PC-3 (cell line): Measurements from ENCODE around the gene LRRC51. TPM values are rescaled to one million over a fixed set of nuclear protein-coding genes. Genes with fewer than 3 reads are reported as not detected.

Experiments
- ATAC-seq: fragments of 200-7000 bp; cut with Tn5 transposase; 2 replicates; pipeline ENCODE4 v1.9.1; 2020; ENCODE audit warnings: mild to moderate bottlenecking, moderate library complexity
- BruUV-seq: library from RNA; stranded (reverse); fragments of 400-500 nt; replicated peaks from 2 replicates; lab custom pipeline; 2021; lab: Mats Ljungman, UMichigan
- CTCF ChIA-PET: fragments of 300-600 bp; sonication (Branson Sonifier 250); formaldehyde crosslinking; loops from one replicate; lab custom pipeline; 2022; ENCODE audit warnings: antibody characterized with exemption; lab: Charles Lee
- POLR2A ChIA-PET: fragments of 300-600 bp; sonication (Branson Sonifier 250); formaldehyde crosslinking; loops from one replicate; lab custom pipeline; 2022; ENCODE audit warnings: antibody characterized with exemption; ENCODE audit not compliant: unreplicated experiment; lab: Charles Lee
- DNase-seq: peaks from one replicate; pipeline ENCODE4 v3.0.0-alpha.2; 2015
- H2AFZ ChIP-seq: fragments of 300-600 bp; sonication (generic); 2 replicates; pipeline ENCODE4 v1.6.0; 2016; ENCODE audit warnings: antibody characterized with exemption, low read length
- H3F3A ChIP-seq: fragments of 300-600 bp; sonication (generic); one replicate; pipeline ENCODE4 v1.6.0; 2017; ENCODE audit warnings: antibody characterized with exemption, low read length, control low read depth, mild to moderate bottlenecking; ENCODE audit not compliant: unreplicated experiment
- H3K27ac ChIP-seq: fragments of 300-600 bp; sonication (generic); 2 replicates; pipeline ENCODE4 v1.5.1; 2016; ENCODE audit warnings: mild to moderate bottlenecking, low read length
- H3K27me3 ChIP-seq: fragments of 300-600 bp; sonication (generic); 2 replicates; pipeline ENCODE4 v1.6.1; 2016; ENCODE audit warnings: low read length, mixed read lengths
- H3K36me3 ChIP-seq: fragments of 300-600 bp; sonication (generic); 2 replicates; pipeline ENCODE4 v1.6.1; 2016; ENCODE audit warnings: low read depth, mixed run types, low read length, mixed read lengths
- H3K4me1 ChIP-seq: fragments of 300-600 bp; sonication (generic); 2 replicates; pipeline ENCODE4 v1.5.1; 2016; ENCODE audit warnings: low read length; ENCODE audit not compliant: insufficient read depth
- H3K4me2 ChIP-seq: fragments of 300-600 bp; sonication (generic); 2 replicates; pipeline ENCODE4 v1.6.0; 2016; ENCODE audit warnings: low read length
- H3K4me3 ChIP-seq: fragments of 300-600 bp; sonication (generic); 2 replicates; pipeline ENCODE4 v1.5.1; 2016; ENCODE audit warnings: mild to moderate bottlenecking, low read length, mixed read lengths
- H3K79me2 ChIP-seq: fragments of 300-600 bp; sonication (generic); 2 replicates; pipeline ENCODE4 v1.6.1; 2017; ENCODE audit warnings: low read length, mixed read lengths
- H3K9ac ChIP-seq: fragments of 300-600 bp; sonication (generic); 2 replicates; pipeline ENCODE4 v1.6.0; 2016; ENCODE audit warnings: mild to moderate bottlenecking, low read length
- H3K9me2 ChIP-seq: fragments of 300-600 bp; sonication (generic); replicated peaks from 2 replicates; pipeline ENCODE4 v1.6.1; 2016; ENCODE audit warnings: mixed run types, low read length, mixed read lengths
- H3K9me3 ChIP-seq: fragments of 300-600 bp; sonication (generic); 2 replicates; pipeline ENCODE4 v1.6.1; 2016; ENCODE audit warnings: low read length, mixed read lengths
- H4K20me1 ChIP-seq: fragments of 300-600 bp; sonication (generic); 2 replicates; pipeline ENCODE4 v1.6.1; 2016; ENCODE audit warnings: low read length, mixed read lengths
- CTCF ChIP-seq: fragments of 300-600 bp; sonication (generic); conservative IDR thresholded peaks from 2 replicates; pipeline ENCODE4 v1.5.1; 2017; ENCODE audit warnings: antibody characterized with exemption, low read depth, mild to moderate bottlenecking, low read length
- EZH2 ChIP-seq: fragments of 300-600 bp; sonication (generic); IDR thresholded peaks from one replicate; pipeline ENCODE4 v1.6.1; 2017; ENCODE audit warnings: antibody characterized with exemption, mild to moderate bottlenecking, low read length; ENCODE audit not compliant: unreplicated experiment
- EZH2phosphoT487 ChIP-seq: fragments of 300-600 bp; sonication (generic); IDR thresholded peaks from 2 replicates; pipeline ENCODE4 v1.6.1; 2018; ENCODE audit warnings: mild to moderate bottlenecking, antibody characterized with exemption, low read length, borderline replicate concordance
- intact Hi-C: fragments of 100-400 bp; cut with micrococcal nuclease; formaldehyde crosslinking; loops from 2 replicates; pipeline ENCODE4 v1.9.0; 2023
- total RNA-seq: library from RNA; depleted of rRNA; stranded (reverse); fragments of >200 nt; gene quantifications from 2 replicates; pipeline ENCODE4 v1.2.3, GENCODE V29; 2014

Gene LRRC51
- total RNA-seq, 1 experiment from 2014 or later: 5.8 TPM

- Histone ChIP-seq H3K9ac (no peak overlapping the region), H3K9me3 (no peaks in the 10 kb centered on the region), H3K36me3 (no peaks in the 10 kb centered on the region), H3K4me3 (no peak overlapping the region), H3K4me2 (no peak overlapping the region), H2AFZ (peak overlapping the region; percentile 8; the same call in 1 of the 2 replicates), H3F3A (no peaks in the 10 kb centered on the region), H3K4me1 (peaks cover 16% of the 10 kb centered on the region), H3K27me3 (no peaks in the 10 kb centered on the region), H3K9me2 (no peaks in the 10 kb centered on the region), H3K27ac (no peak overlapping the region), H4K20me1 (no peaks in the 10 kb centered on the region), H3K79me2 (no peaks in the 10 kb centered on the region)
- POLR2A ChIA-PET: no interaction called here
- BruUV-seq: no TSS peak
- ATAC-seq: no peak
- intact Hi-C loops: no loop called here
- TF ChIP-seq EZH2phosphoT487 (no peak), EZH2 (no peak), CTCF (no peak)
- DNase-seq: no peak
- CTCF ChIA-PET: no interaction called here
Observed at GRCh38 chr11:72116019-72116755, 35.5 kb downstream of the LRRC51 start.

GRCh38 chr11:72119198-72119597 is 38.5 kb downstream of the LRRC51 start:
- Histone ChIP-seq H3F3A (no peaks in the 10 kb centered on the region), H3K27me3 (no peaks in the 10 kb centered on the region), H3K4me2 (no peak overlapping the region), H3K36me3 (no peaks in the 10 kb centered on the region), H3K4me1 (no peaks in the 10 kb centered on the region), H2AFZ (no peak overlapping the region), H3K9me3 (no peaks in the 10 kb centered on the region), H3K79me2 (no peaks in the 10 kb centered on the region), H3K27ac (no peak overlapping the region), H4K20me1 (no peaks in the 10 kb centered on the region), H3K4me3 (no peak overlapping the region), H3K9me2 (no peaks in the 10 kb centered on the region), H3K9ac (no peak overlapping the region)
- BruUV-seq: no TSS peak
- POLR2A ChIA-PET: interaction anchor here (0.6 kb wide), 1 partner anchor 135 kb away, joined by 3 read pairs; no protein-coding TSS in a partner anchor
- intact Hi-C loops: no loop called here
- CTCF ChIA-PET: no interaction called here
- TF ChIP-seq CTCF: no peak
- TF ChIP-seq EZH2: no peak
- no peak for TF ChIP-seq EZH2phosphoT487
- ATAC-seq (no peak), DNase-seq (no peak)

- BruUV-seq: no TSS peak
Observed at GRCh38 chr11:72120930-72121329, 40.3 kb downstream of the LRRC51 start.

More at GRCh38 chr11:72120930-72121329, 40.3 kb downstream of the LRRC51 start:
- H2AFZ ChIP-seq: no peak overlapping the region
- H3K36me3 ChIP-seq: no peaks in the 10 kb centered on the region
- no peak overlapping the region for H3K27ac ChIP-seq
- DNase-seq (no peak), ATAC-seq (no peak)
- no peaks in the 10 kb centered on the region for H3K9me2 ChIP-seq
- intact Hi-C loops: no loop called here
- H3K4me1 ChIP-seq: no peaks in the 10 kb centered on the region
- H3K27me3 ChIP-seq: no peaks in the 10 kb centered on the region
- no peaks in the 10 kb centered on the region for H3F3A ChIP-seq
- POLR2A ChIA-PET: no interaction called here
- TF ChIP-seq EZH2: no peak
- TF ChIP-seq CTCF: no peak
- TF ChIP-seq EZH2phosphoT487: no peak
- CTCF ChIA-PET: no interaction called here
- no peak overlapping the region for H3K9ac ChIP-seq
- no peaks in the 10 kb centered on the region for H3K9me3 ChIP-seq
- H3K79me2 ChIP-seq: no peaks in the 10 kb centered on the region
- H3K4me3 ChIP-seq: no peak overlapping the region
- no peak overlapping the region for H3K4me2 ChIP-seq
- no peaks in the 10 kb centered on the region for H4K20me1 ChIP-seq
